Suppressor macrophage (primary cell): Measurements from ENCODE around the gene NR3C2.
A peak's percentile ranks its signal among the peaks of the same experiment; 100 is the strongest.

Source experiments
- DNase-seq, 4 experiments: peaks; one replicate each; pipeline ENCODE4 v3.0.0-alpha.2; 2020 to 2022

NR3C2 gene

GRCh38 chr4:148069086-148069894 is 372.9 kb downstream of the NR3C2 start:
- DNase-seq = no peak

- DNase-seq = no peak
Measured at GRCh38 chr4:148068065-148068911, 373.9 kb downstream of the NR3C2 start.

- DNase-seq = no peak
Measured at GRCh38 chr4:148067301-148067916, 374.8 kb downstream of the NR3C2 start.

GRCh38 chr4:148065075-148065474 is 377.1 kb downstream of the NR3C2 start:
- peak in 3 of 4 experiments; percentile 21 to 51 (median 43) for DNase-seq

GRCh38 chr4:148064451-148064850 is 377.8 kb downstream of the NR3C2 start:
- no peak for DNase-seq

GRCh38 chr4:148062301-148062950 is 379.8 kb downstream of the NR3C2 start:
- DNase-seq = no peak

GRCh38 chr4:148061795-148062194 is 380.4 kb downstream of the NR3C2 start:
- no peak for DNase-seq

- DNase-seq = no peak
Measured at GRCh38 chr4:148061141-148061481, 381.1 kb downstream of the NR3C2 start.

GRCh38 chr4:148060264-148061140 is 381.7 kb downstream of the NR3C2 start:
- DNase-seq = no peak

GRCh38 chr4:148059617-148060180 is 382.5 kb downstream of the NR3C2 start:
- peak in 1 of 4 experiments; percentile 10 for DNase-seq

- no peak for DNase-seq
Measured at GRCh38 chr4:148057984-148058859, 384.0 kb downstream of the NR3C2 start.

- DNase-seq = no peak
Measured at GRCh38 chr4:148057516-148057915, 384.7 kb downstream of the NR3C2 start.

GRCh38 chr4:148056879-148057278 is 385.3 kb downstream of the NR3C2 start:
- DNase-seq = peak; percentile 93 to 97 (median 95)

- no peak for DNase-seq
Measured at GRCh38 chr4:148055844-148056243, 386.4 kb downstream of the NR3C2 start.

- DNase-seq = peak in 2 of 4 experiments; percentile 35 to 52
Measured at GRCh38 chr4:148054275-148054674, 387.9 kb downstream of the NR3C2 start.

GRCh38 chr4:148053298-148054003 is 388.8 kb downstream of the NR3C2 start:
- DNase-seq = no peak

- peak in 1 of 4 experiments; percentile 32 for DNase-seq
Measured at GRCh38 chr4:148052448-148052847, 389.8 kb downstream of the NR3C2 start.

- no peak for DNase-seq
Measured at GRCh38 chr4:148051403-148051802, 390.8 kb downstream of the NR3C2 start.

GRCh38 chr4:148048598-148048997 is 393.6 kb downstream of the NR3C2 start:
- DNase-seq = no peak

- no peak for DNase-seq
Measured at GRCh38 chr4:148044912-148045352, 397.3 kb downstream of the NR3C2 start.
